CD14-positive monocyte (primary cell): ENCODE measurements around the gene RUNDC1. TPM values are rescaled to one million over a fixed set of nuclear protein-coding genes. Genes with fewer than 3 reads are reported as not detected.

ENCODE experiments used
- DNase-seq, 3 donors: peaks; one replicate each; pipeline ENCODE4 v3.0.0-alpha.2; 2011 to 2022
- H2AFZ ChIP-seq: 2 replicates; pipeline ENCODE4 v1.6.0; 2012; ENCODE audit warnings: mild to moderate bottlenecking, low read depth, low read length, inconsistent platforms; ENCODE audit not compliant: insufficient read depth, poor library complexity, severe bottlenecking
- H3K27ac ChIP-seq, 2 donors: 1 replicate in 1 of 2; 2 replicates in 1 of 2; pipeline ENCODE4 v1.5.1; 2012 to 2013; ENCODE audit warnings: low read length in 2 of 2, control low read depth in 1 of 2, inconsistent platforms in 1 of 2, low read depth in 1 of 2, mild to moderate bottlenecking in 1 of 2
- H3K27me3 ChIP-seq, 2 donors: one replicate each; pipeline versions ENCODE4 v1.6.0 to v1.6.1; 2011 to 2013; ENCODE audit warnings: low read length in 2 of 2; ENCODE audit not compliant: control insufficient read depth in 2 of 2, insufficient read depth in 2 of 2
- H3K36me3 ChIP-seq, 2 donors: replicated peaks in 1 of 2; 1 replicate in 1 of 2; 2 replicates in 1 of 2; pipeline versions ENCODE4 v1.5.1 to v1.6.1; 2012 to 2013; ENCODE audit warnings: low read length in 2 of 2, control low read depth in 1 of 2, inconsistent platforms in 1 of 2, mild to moderate bottlenecking in 1 of 2; ENCODE audit not compliant: insufficient read depth in 2 of 2, control insufficient read depth in 1 of 2
- H3K4me1 ChIP-seq, 2 donors: 1 replicate in 1 of 2; 2 replicates in 1 of 2; pipeline versions ENCODE4 v1.5.1 to v1.6.1; 2012 to 2013; ENCODE audit warnings: low read length in 2 of 2, control low read depth in 1 of 2, inconsistent platforms in 1 of 2, mild to moderate bottlenecking in 1 of 2, moderate library complexity in 1 of 2; ENCODE audit not compliant: insufficient read depth in 2 of 2, control insufficient read depth in 1 of 2
- H3K4me2 ChIP-seq: replicated peaks from 2 replicates; pipeline ENCODE3; 2012; ENCODE audit warnings: low read length, moderate library complexity, mild to moderate bottlenecking; ENCODE audit not compliant: poor library complexity, severe bottlenecking; ENCODE audit errors: extremely low read depth
- H3K4me3 ChIP-seq, 3 experiments: fragments of 200-600 bp in 1 of 3; sonication (generic) in 1 of 3; replicated peaks in 1 of 3; 1 replicate in 2 of 3; 2 replicates in 1 of 3; pipeline ENCODE4 v1.5.1; 2011 to 2013; ENCODE audit warnings: low read length in 3 of 3, mild to moderate bottlenecking in 3 of 3, control low read depth in 2 of 3, low read depth in 2 of 3, inconsistent platforms in 1 of 3, moderate library complexity in 1 of 3
- H3K79me2 ChIP-seq: 2 replicates; pipeline ENCODE4 v1.6.0; 2012; ENCODE audit warnings: mild to moderate bottlenecking, control low read depth, inconsistent platforms, low read length, moderate library complexity; ENCODE audit not compliant: insufficient read depth
- H3K9ac ChIP-seq: 2 replicates; pipeline ENCODE4 v1.6.0; 2017; ENCODE audit warnings: low read length, mild to moderate bottlenecking; ENCODE audit not compliant: insufficient read depth, poor library complexity, severe bottlenecking
- H3K9me3 ChIP-seq, 2 donors: replicated peaks in 1 of 2; 1 replicate in 1 of 2; 2 replicates in 1 of 2; pipeline versions ENCODE4 v1.5.1 to v1.6.1; 2012 to 2013; ENCODE audit warnings: low read length in 2 of 2, control low read depth in 1 of 2; ENCODE audit not compliant: control insufficient read depth in 1 of 2, insufficient read depth in 1 of 2
- H4K20me1 ChIP-seq: 2 replicates; pipeline ENCODE4 v1.6.0; 2012; ENCODE audit warnings: mild to moderate bottlenecking, low read length, control low read depth, moderate library complexity; ENCODE audit not compliant: insufficient read depth
- H3K27ac Mint-ChIP-seq, 7 donors: one replicate each; pipeline ENCODE4 v1.8.0; 2020; ENCODE audit warnings: mild to moderate bottlenecking in 7 of 7, mixed read lengths in 7 of 7, moderate library complexity in 6 of 7, inconsistent platforms in 2 of 7
- H3K27me3 Mint-ChIP-seq, 3 donors: one replicate each; pipeline ENCODE4 v1.8.0; 2021 to 2022; ENCODE audit warnings: low read depth in 3 of 3, mild to moderate bottlenecking in 3 of 3, mixed read lengths in 3 of 3, moderate library complexity in 3 of 3, inconsistent platforms in 1 of 3
- H3K36me3 Mint-ChIP-seq, 2 donors: one replicate each; pipeline ENCODE4 v1.8.0; 2020; ENCODE audit warnings: mixed read lengths in 2 of 2, inconsistent platforms in 1 of 2, mild to moderate bottlenecking in 1 of 2
- H3K4me1 Mint-ChIP-seq: one replicate; pipeline ENCODE4 v1.8.0; 2020; ENCODE audit warnings: mild to moderate bottlenecking, mixed read lengths
- H3K4me3 Mint-ChIP-seq, 2 donors: one replicate each; pipeline ENCODE4 v1.8.0; 2020; ENCODE audit warnings: mild to moderate bottlenecking in 2 of 2, mixed read lengths in 2 of 2, moderate library complexity in 1 of 2
- H3K9me3 Mint-ChIP-seq, 7 donors: one replicate each; pipeline ENCODE4 v1.8.0; 2020 to 2022; ENCODE audit warnings: mixed read lengths in 7 of 7, mild to moderate bottlenecking in 6 of 7, moderate library complexity in 6 of 7, inconsistent platforms in 2 of 7
- CTCF ChIP-seq: fragments of 200-600 bp; IDR thresholded peaks from one replicate; pipeline ENCODE4 v1.8.0; 2022; ENCODE audit warnings: antibody characterized with exemption, mild to moderate bottlenecking
- WGBS: methylation state at CpG from one replicate; pipeline ENCODE4 v1.1.5; 2013; ENCODE audit warnings: missing lambda C conversion rate; ENCODE audit not compliant: insufficient coverage; 5-methylcytosine and 5-hydroxymethylcytosine counted together
- intact Hi-C, 2 donors: fragments of 100-400 bp; cut with micrococcal nuclease; formaldehyde crosslinking; loops; one replicate each; pipeline versions ENCODE4 v1.15.0 to v1.15.1; 2023
- polyA plus RNA-seq, 3 donors: library from polyadenylated mRNA; depleted of rRNA in 1 of 3; unstranded in 2 of 3; stranded (reverse) in 1 of 3; fragments of 300-500 nt in 2 of 3; fragments of >200 nt in 1 of 3; fragmentation: Illumina TruSeq in 2 of 3; gene quantifications; 1 replicate in 2 of 3; 2 replicates in 1 of 3; pipeline ENCODE4 v1.2.3, GENCODE V29; 2012 to 2021
- small RNA-seq: library from RNA; depleted of rRNA; stranded (forward); fragments of <200 nt; gene quantifications from one replicate; pipeline ENCODE3, GENCODE V24; 2012; ENCODE audit warnings: low read depth; ENCODE audit not compliant: insufficient read length

RUNDC1 gene
- polyA plus RNA-seq, 3 donors, result 7.5 to 10.3 (median 9.9) TPM

GRCh38 chr17:43040655-43041054 is 60.3 kb downstream of the RUNDC1 start:
- H3K36me3 Mint-ChIP-seq, result peaks cover 17 to 24% of the 10 kb centered on the region in 2 donors
- no CpG with 5 or more reads among the region's 2 CpGs for WGBS
- Histone ChIP-seq H3K27ac (no peak overlapping the region), H3K27me3 (no peaks in the 10 kb centered on the region), H4K20me1 (no peaks in the 10 kb centered on the region), H3K4me3 (no peak overlapping the region), H3K9me3 (no peaks in the 10 kb centered on the region), H3K9ac (no peak overlapping the region), H3K4me2 (no peak overlapping the region), H3K36me3 (peaks cover 0 to 25% of the 10 kb centered on the region in 2 donors), H3K79me2 (no peaks in the 10 kb centered on the region), H3K4me1 (no peaks in the 10 kb centered on the region), H2AFZ (no peak overlapping the region)
- no peak for TF ChIP-seq CTCF
- no peak overlapping the region for H3K4me3 Mint-ChIP-seq
- H3K27ac Mint-ChIP-seq, result no peak overlapping the region
- H3K9me3 Mint-ChIP-seq, result no peaks in the 10 kb centered on the region
- no peaks in the 10 kb centered on the region for H3K4me1 Mint-ChIP-seq
- H3K27me3 Mint-ChIP-seq, result no peaks in the 10 kb centered on the region
- no peak for DNase-seq
- intact Hi-C loops, result no loop called here

GRCh38 chr17:43042025-43042628 is 61.8 kb downstream of the RUNDC1 start:
- WGBS, result 94% methylated on average over 3 of the region's 5 CpGs
- Mint-ChIP-seq H3K27me3 (no peaks in the 10 kb centered on the region), H3K36me3 (peaks cover 20 to 30% of the 10 kb centered on the region in 2 donors), H3K27ac (peak overlapping the region in 1 of 7 donors; percentile 65), H3K4me1 (no peaks in the 10 kb centered on the region), H3K9me3 (no peaks in the 10 kb centered on the region), H3K4me3 (no peak overlapping the region)
- Histone ChIP-seq H4K20me1 (no peaks in the 10 kb centered on the region), H2AFZ (no peak overlapping the region), H3K4me3 (no peak overlapping the region), H3K9ac (no peak overlapping the region), H3K4me2 (no peak overlapping the region), H3K79me2 (no peaks in the 10 kb centered on the region), H3K36me3 (peaks cover 0 to 26% of the 10 kb centered on the region in 2 donors), H3K27me3 (no peaks in the 10 kb centered on the region), H3K4me1 (no peaks in the 10 kb centered on the region), H3K9me3 (no peaks in the 10 kb centered on the region), H3K27ac (no peak overlapping the region)
- DNase-seq, result no peak
- intact Hi-C loops, result no loop called here
- no peak for TF ChIP-seq CTCF

Small RNA genes lying within 50 kb of the gene (small RNA-seq; reads per million reads assigned to genes)
- gene AARSD1, result not detected
- gene RF00561, result not detected

Other genes with a start within 250 kb of the RUNDC1 start
- 100 to 1,000 TPM in 1 of 3 donors, 10 to 100 TPM in 2; 12.3 to 169 (median 17.8) TPM for gene EZH1, start 235.5 kb upstream of the RUNDC1 start, polyA plus RNA-seq
- gene RAMP2, start 219.3 kb upstream of the RUNDC1 start, polyA plus RNA-seq, result not detected
- gene VPS25, start 207.1 kb upstream of the RUNDC1 start, polyA plus RNA-seq, result 100 to 1,000 TPM in 2 of 3 donors, 10 to 100 TPM in 1; 71.3 to 125 (median 104) TPM
- gene WNK4, start 200.0 kb upstream of the RUNDC1 start, polyA plus RNA-seq, result not detected
- gene COA3, start 181.9 kb upstream of the RUNDC1 start, polyA plus RNA-seq, result 100 to 1,000 TPM in 2 of 3 donors, 10 to 100 TPM in 1; 21.5 to 171 (median 156) TPM
- gene CNTD1, start 181.7 kb upstream of the RUNDC1 start, polyA plus RNA-seq, result not detected
- 100 to 1,000 TPM in 1 of 3 donors, 10 to 100 TPM in 2; 68.1 to 105 (median 91.8) TPM for gene BECN1, start 156.3 kb upstream of the RUNDC1 start, polyA plus RNA-seq
- gene PSME3, start 147.2 kb upstream of the RUNDC1 start, polyA plus RNA-seq, result 100 to 1,000 TPM in 2 of 3 donors, 10 to 100 TPM in 1; 61.9 to 137 (median 124) TPM
- 1 to 10 TPM in 1 of 3 donors, under 1 TPM in 1, not detected in 1; 0.09 to 1.6 TPM for gene AOC2, start 136.0 kb upstream of the RUNDC1 start, polyA plus RNA-seq
- gene AOC3, start 129.4 kb upstream of the RUNDC1 start, polyA plus RNA-seq, result under 1 TPM in 1 of 3 donors, not detected in 2; 0.85 TPM
- not detected for gene G6PC1, start 79.8 kb upstream of the RUNDC1 start, polyA plus RNA-seq
- 10 to 100 TPM; 14.4 to 31.8 (median 17.4) TPM for gene AARSD1, start 16.1 kb upstream of the RUNDC1 start, polyA plus RNA-seq
- under 1 TPM in 1 of 3 donors, not detected in 2; 0.32 TPM for gene PTGES3L, start 485 bp upstream of the RUNDC1 start, polyA plus RNA-seq
- gene RPL27, start 17.9 kb downstream of the RUNDC1 start, polyA plus RNA-seq, result 1,000 to 10,000 TPM; 1,073 to 2,156 (median 1,232) TPM
- 100 to 1,000 TPM in 2 of 3 donors, 10 to 100 TPM in 1; 76.9 to 152 (median 106) TPM for gene IFI35, start 26.2 kb downstream of the RUNDC1 start, polyA plus RNA-seq
- gene VAT1, start 41.8 kb downstream of the RUNDC1 start, polyA plus RNA-seq, result 10 to 100 TPM; 12.7 to 39.5 (median 38.0) TPM
- not detected for gene RND2, start 44.7 kb downstream of the RUNDC1 start, polyA plus RNA-seq
- 1 to 10 TPM in 2 of 3 donors, under 1 TPM in 1; 0.87 to 2.6 (median 1.9) TPM for gene BRCA1, start 144.8 kb downstream of the RUNDC1 start, polyA plus RNA-seq
- gene NBR1, start 190.6 kb downstream of the RUNDC1 start, polyA plus RNA-seq, result 10 to 100 TPM; 40.4 to 88.5 (median 64.0) TPM
- 10 to 100 TPM in 1 of 3 donors, 1 to 10 TPM in 2; 6.9 to 26.6 (median 8.0) TPM for gene TMEM106A, start 231.3 kb downstream of the RUNDC1 start, polyA plus RNA-seq
- gene CCDC200, start 248.1 kb downstream of the RUNDC1 start, polyA plus RNA-seq, result not detected